HG03196 (cell line): ENCODE measurements around the gene REP15.
"Not testable (repeated sequence)": the region's sequence is repeated elsewhere in the genome, so short reads cannot be mapped to it uniquely, and the experiment has no call there.

ENCODE experiments used
- ATAC-seq: cut with Tn5 transposase; IDR thresholded peaks from one replicate; pipeline ENCODE4 v1.9.1; 2021; ENCODE audit not compliant: unreplicated experiment

The REP15 gene, protein sequence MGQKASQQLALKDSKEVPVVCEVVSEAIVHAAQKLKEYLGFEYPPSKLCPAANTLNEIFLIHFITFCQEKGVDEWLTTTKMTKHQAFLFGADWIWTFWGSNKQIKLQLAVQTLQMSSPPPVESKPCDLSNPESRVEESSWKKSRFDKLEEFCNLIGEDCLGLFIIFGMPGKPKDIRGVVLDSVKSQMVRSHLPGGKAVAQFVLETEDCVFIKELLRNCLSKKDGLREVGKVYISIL

DNA sequence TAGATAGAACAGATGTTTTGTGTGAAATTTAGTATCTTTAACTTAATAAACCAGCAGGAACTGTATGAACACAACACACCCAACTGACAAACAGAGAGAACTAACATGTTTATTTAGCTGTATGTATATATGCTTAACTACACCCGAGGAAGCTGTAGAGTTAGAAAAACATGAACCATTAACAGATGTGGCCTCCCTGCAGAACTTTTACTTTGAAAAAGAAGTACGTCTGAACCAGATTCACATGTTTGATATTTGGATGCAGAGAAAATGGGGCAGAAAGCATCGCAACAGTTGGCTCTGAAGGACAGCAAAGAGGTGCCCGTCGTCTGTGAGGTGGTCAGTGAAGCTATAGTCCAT, at the start of gene REP15:
Gene REP15, plus strand, starts transcription at position 155 of the 360 bp plus-strand sequence. Its CDS starts 116 bp downstream, at position 271.
- ATAC-seq: no peak

- ATAC-seq: no peak
Measured at GRCh38 chr12:27650011-27650410, 46.2 kb upstream of the REP15 start.

DNA sequence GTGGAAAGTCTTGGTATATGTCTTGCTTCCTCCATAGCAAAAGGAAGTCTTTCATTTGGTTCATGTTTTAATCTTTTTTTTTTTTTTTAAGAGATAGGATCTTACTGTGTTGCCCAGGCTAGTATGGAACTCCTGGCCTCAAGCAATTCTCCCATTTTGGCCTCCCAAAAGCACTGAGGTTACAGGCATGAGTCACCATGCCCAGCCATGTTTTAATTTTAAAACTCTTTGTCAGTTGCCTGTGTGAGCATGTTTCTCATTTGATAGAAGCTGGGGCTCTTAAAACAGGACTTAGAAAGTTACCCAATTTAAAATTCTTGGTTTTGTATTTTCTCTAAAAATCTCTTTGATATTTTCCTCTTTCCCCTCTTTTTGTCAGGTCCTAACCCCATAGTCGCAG, 45.0 kb upstream of the REP15 start:
- no peak for ATAC-seq

DNA sequence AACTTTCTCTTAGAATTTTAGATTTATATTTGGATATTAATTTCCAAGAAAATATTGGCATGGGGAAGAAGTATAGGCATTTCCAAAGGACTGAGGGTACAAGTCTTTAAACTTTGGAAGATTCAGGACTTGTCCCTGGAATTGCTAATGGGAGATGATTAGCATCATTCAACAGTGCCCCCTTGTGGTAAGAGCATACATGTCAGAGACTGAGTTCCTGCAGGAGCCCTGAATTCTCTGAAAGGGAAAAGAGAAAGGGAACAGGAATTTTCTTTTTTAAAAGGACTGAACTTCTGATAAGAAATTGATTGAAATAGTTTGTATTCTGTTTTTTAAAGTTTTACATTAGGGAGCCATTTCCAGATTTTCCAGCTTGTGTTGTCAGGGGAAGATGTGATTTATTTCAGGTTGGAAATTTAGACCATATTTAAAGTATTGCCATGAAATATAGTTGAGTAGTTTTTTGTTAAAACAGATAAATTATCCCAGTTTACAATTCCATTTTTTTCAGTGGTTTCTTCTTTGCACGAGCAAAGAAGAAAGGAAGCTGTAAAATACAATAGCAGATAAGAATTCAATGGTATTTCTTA, 44.0 kb upstream of the REP15 start:
- no peak for ATAC-seq

- no peak for ATAC-seq
Measured at GRCh38 chr12:27653661-27654060, 42.6 kb upstream of the REP15 start.

- ATAC-seq: not testable (repeated sequence)
Measured at GRCh38 chr12:27655476-27655875, 40.8 kb upstream of the REP15 start.

- no peak for ATAC-seq
Measured at GRCh38 chr12:27657296-27657695, 39.0 kb upstream of the REP15 start.

DNA sequence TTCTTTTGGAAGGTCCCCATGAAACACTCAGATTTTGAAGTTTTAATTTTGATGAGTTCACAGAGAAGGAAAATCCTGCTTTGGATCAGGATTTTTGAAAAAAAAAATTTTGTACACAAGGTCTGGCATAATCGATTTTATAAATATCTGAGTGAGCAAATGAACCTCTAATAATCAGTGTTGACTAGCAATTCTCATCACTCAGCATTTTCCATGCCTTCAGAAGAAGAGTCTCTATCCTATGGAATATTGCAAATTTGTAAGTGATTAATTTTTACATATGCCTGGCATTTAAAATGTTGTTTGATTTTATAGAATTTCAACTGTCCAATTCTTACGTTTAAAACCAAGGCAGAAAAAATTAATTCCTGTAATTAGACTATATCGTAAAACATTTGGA, 30.5 kb upstream of the REP15 start:
- no peak for ATAC-seq

DNA sequence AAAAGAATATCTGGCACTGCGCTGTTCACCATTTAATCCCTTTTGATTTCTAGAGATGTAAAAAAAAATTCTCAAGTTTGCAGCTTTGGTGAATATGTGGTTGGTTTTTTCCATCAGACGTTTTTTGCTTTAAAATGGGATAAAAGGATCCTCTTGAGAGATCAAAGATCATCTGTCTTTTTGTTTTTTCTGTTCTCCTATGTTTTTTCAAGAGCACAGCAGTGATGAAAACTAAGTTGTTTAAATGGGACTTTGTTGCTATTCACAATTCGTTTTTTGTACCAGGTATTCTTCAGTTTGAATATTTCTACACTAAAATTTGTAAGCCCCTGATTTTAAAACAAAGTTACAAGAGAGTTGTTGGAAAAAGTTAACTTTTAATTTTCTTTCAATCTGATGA, 29.7 kb upstream of the REP15 start:
- ATAC-seq: no peak

DNA sequence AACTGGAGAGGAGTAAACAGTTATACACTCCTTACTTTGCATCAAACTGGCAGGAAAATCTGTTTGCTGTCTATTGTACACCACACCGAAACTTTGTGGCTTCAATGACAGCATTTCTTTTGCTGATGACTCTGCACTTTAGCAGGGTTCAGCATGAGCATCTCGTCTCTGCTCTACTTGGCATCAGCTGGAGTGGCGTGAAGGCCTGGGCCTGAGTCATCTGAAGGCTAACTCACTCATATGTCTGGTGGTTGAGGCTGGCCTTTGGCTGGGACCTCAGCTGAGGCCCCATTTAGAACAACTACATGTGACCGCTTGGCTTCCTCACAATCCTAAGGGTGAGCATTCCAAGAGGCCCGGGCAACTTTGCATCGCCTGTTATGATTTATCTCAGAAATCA, 28.7 kb upstream of the REP15 start:
- no peak for ATAC-seq

DNA sequence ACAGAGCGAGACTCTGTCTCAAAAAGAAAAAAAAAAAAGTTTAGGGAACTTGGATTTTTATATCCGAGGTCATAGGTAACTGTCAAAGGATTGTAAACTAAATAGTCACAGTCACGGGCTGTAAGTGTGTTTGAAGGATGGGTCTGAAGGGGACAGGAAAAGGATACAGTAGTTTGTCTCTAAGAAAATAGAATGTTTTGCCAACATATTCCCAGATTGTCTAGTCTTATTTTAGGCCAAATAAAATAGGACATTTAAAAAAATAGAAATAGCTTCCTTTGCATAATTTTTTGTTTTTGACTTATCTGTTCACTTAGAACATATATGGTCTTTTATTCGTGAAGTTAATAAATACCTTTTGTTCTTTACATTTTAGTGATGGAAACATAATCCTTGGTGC, 24.2 kb upstream of the REP15 start:
- no peak for ATAC-seq

GRCh38 chr12:27672643-27673042, 23.6 kb upstream of the REP15 start:
- ATAC-seq: no peak

- ATAC-seq: no peak
Measured at GRCh38 chr12:27673101-27673718, 23.0 kb upstream of the REP15 start.

DNA sequence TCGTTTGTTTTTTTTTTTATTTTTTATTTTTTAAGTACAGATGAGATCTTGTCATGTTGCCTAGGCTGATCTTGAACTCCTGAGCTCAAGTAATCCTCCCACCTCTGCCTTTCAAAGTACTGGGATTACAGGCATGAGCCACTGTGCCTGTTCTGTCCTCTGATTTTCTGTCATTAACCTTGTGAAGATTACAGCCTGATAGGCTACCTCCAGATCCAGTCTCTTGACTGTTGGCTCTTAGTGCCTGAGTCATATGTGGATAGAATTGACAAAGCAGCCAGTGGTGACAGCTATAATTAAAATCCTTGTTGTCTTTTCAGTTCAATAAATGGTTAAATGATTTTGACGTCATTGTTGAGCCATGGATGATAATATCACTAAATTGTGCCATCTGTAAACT, 21.3 kb upstream of the REP15 start:
- ATAC-seq: no peak

GRCh38 chr12:27680619-27681018, 15.6 kb upstream of the REP15 start:
- no peak for ATAC-seq

- ATAC-seq: no peak
Measured at GRCh38 chr12:27682534-27682933, 13.7 kb upstream of the REP15 start.

- ATAC-seq: no peak
Measured at GRCh38 chr12:27685274-27685673, 11.0 kb upstream of the REP15 start.

DNA sequence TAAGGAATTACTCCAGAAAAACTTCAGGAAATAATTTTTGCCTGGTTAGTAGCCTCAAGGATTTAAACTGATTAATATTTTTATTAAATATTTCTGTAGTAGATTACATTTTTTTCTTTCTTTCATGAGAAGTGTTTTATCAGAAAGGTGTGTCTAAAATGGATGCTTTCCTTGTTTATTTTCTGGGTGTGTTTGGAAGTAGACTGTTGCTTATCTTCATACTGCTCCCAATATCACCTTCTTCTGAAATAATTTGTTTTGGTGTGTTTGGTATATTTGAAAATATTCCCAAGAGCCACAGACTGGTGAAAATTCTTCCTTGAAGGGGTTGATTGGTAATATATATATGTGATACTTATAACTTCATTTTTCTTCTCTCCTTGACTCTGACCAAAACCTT, 10.1 kb upstream of the REP15 start:
- ATAC-seq: no peak

DNA sequence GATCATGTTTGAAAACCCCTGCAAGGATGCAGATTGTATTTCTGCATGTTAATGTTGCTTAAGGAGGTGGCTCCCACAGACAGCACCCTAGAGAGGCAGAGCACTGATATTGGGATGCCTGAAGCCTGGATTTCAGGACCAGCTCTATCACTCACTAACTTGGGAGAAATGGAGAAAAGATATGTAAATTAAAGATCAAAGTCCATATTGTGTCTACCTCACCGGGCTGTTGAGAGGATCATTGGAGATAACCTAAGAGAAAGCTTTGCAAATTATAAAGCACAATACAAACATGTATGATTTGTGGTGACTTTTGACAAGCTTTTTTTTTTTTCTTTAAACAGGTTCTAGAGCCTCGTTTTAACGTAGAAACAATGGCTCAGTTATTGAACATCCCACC, 7.6 kb upstream of the REP15 start:
- ATAC-seq: no peak

- ATAC-seq: no peak
Measured at GRCh38 chr12:27689558-27690180, 6.6 kb upstream of the REP15 start.

DNA sequence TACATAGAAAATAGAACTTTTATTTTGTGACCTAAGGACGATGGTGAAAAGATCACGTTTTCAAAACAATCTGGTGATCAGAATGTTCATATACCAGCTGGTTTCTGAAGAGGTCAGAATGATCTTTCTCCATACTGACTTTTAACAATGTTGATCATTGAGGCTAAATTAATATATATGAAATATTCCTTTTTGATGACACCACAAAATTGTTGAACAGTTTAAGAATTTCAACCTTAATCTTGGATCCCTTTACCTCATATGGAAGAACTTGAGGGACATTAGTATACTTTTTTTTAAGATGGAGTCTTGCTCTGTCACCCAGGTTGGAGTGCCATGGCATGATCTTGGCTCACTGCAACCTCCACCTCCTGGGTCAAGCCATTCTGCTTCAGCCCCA, 2.8 kb upstream of the REP15 start:
- no peak for ATAC-seq

GRCh38 chr12:27695556-27696292, 523 bp upstream of the REP15 start:
- ATAC-seq: no peak
